22Rv1 (cell line): ENCODE results near the gene RIMS4.

Experiments used
- H3K27ac ChIP-seq: fragments of 450-650 bp; 2 replicates; pipeline ENCODE4 v1.5.1; 2017
- CTCF ChIP-seq: fragments of 450-650 bp; IDR thresholded peaks from 2 replicates; pipeline ENCODE4 v1.5.1; 2017; ENCODE audit warnings: mild to moderate bottlenecking
- ZFX ChIP-seq: fragments of 450-650 bp; IDR thresholded peaks from 2 replicates; pipeline ENCODE4 v1.6.1; 2017; ENCODE audit warnings: antibody characterized with exemption, borderline replicate concordance

Gene RIMS4

GRCh38 chr20:44837946-44838345 is 27.6 kb upstream of the RIMS4 start:
- H3K27ac ChIP-seq: no peak overlapping the region

GRCh38 chr20:44836601-44837120 is 26.3 kb upstream of the RIMS4 start:
- TF ChIP-seq CTCF (no peak), ZFX (no peak)
- H3K27ac ChIP-seq: no peak overlapping the region

More at GRCh38 chr20:44837946-44838345, 27.6 kb upstream of the RIMS4 start:
- TF ChIP-seq CTCF: no peak
- no peak for TF ChIP-seq ZFX

- no peak overlapping the region for H3K27ac ChIP-seq
- TF ChIP-seq ZFX: no peak
- TF ChIP-seq CTCF: no peak
These were observed 25.4 kb upstream of the RIMS4 start for GRCh38 chr20:44835661-44836221.

- H3K27ac ChIP-seq: no peak overlapping the region
- no peak for TF ChIP-seq ZFX
- TF ChIP-seq CTCF: no peak
These were observed 24.8 kb upstream of the RIMS4 start for GRCh38 chr20:44835116-44835515.

GRCh38 chr20:44834693-44835092 is 24.3 kb upstream of the RIMS4 start:
- TF ChIP-seq ZFX (no peak), CTCF (no peak)
- no peak overlapping the region for H3K27ac ChIP-seq

- TF ChIP-seq CTCF: no peak
- TF ChIP-seq ZFX: no peak
- H3K27ac ChIP-seq: no peak overlapping the region
These were observed 23.1 kb upstream of the RIMS4 start for GRCh38 chr20:44833437-44833836.

- TF ChIP-seq ZFX: no peak
- H3K27ac ChIP-seq: no peak overlapping the region
These were observed 22.4 kb upstream of the RIMS4 start for GRCh38 chr20:44832724-44833123.

GRCh38 chr20:44830995-44831394 is 20.6 kb upstream of the RIMS4 start:
- no peak overlapping the region for H3K27ac ChIP-seq

More at GRCh38 chr20:44830995-44831394, 20.6 kb upstream of the RIMS4 start:
- TF ChIP-seq ZFX: no peak
- TF ChIP-seq CTCF: no peak
